Measurements from ENCODE around the gene LRRC18. TPM values are rescaled to one million over a fixed set of nuclear protein-coding genes. Genes with fewer than 3 reads are reported as not detected.

The LRRC18 gene
- total RNA-seq, 1 donor from 2014 or later, result under 0.01 TPM

Small RNA genes lying within 50 kb of the gene (small RNA-seq; reads per million reads assigned to genes)
- gene MIR4294, result not detected

Other genes with a start within 250 kb of the LRRC18 start
- gene VSTM4, start 175.7 kb upstream of the LRRC18 start, total RNA-seq, result 40.7 TPM
- not detected for gene FAM170B, start 194.2 kb upstream of the LRRC18 start, total RNA-seq
- gene TMEM273, start 248.6 kb upstream of the LRRC18 start, total RNA-seq, result 6.8 TPM